DOHH2 (cell line): ENCODE measurements around the gene APEH.
"Not testable (repeated sequence)": the region's sequence is repeated elsewhere in the genome, so short reads cannot be mapped to it uniquely, and the experiment has no call there.

Experiments used
- EZH2phosphoT487 ChIP-seq: fragments of 200-600 bp; sonication (generic); IDR thresholded peaks from 2 replicates; pipeline ENCODE4 v1.6.1; 2017; ENCODE audit warnings: borderline replicate concordance, mild to moderate bottlenecking, antibody characterized with exemption, low read length, moderate library complexity, mixed read lengths
- TF ChIP-seq, protein P1 (sequence below): fragments of 200-600 bp; sonication (generic); IDR thresholded peaks from one replicate; pipeline ENCODE4 v1.5.1; 2014; ENCODE audit warnings: antibody characterized with exemption, mild to moderate bottlenecking, low read depth, low read length; ENCODE audit not compliant: poor library complexity, severe bottlenecking

- TF ChIP-seq, protein P1, sequence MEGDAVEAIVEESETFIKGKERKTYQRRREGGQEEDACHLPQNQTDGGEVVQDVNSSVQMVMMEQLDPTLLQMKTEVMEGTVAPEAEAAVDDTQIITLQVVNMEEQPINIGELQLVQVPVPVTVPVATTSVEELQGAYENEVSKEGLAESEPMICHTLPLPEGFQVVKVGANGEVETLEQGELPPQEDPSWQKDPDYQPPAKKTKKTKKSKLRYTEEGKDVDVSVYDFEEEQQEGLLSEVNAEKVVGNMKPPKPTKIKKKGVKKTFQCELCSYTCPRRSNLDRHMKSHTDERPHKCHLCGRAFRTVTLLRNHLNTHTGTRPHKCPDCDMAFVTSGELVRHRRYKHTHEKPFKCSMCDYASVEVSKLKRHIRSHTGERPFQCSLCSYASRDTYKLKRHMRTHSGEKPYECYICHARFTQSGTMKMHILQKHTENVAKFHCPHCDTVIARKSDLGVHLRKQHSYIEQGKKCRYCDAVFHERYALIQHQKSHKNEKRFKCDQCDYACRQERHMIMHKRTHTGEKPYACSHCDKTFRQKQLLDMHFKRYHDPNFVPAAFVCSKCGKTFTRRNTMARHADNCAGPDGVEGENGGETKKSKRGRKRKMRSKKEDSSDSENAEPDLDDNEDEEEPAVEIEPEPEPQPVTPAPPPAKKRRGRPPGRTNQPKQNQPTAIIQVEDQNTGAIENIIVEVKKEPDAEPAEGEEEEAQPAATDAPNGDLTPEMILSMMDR: not testable (repeated sequence)
- TF ChIP-seq EZH2phosphoT487: not testable (repeated sequence)
Observed at GRCh38 chr3:49686346-49686745, 12.2 kb downstream of the APEH start.
